GM12801 (cell line): ENCODE results near the gene NLGN3.

Experiments
- CTCF ChIP-seq: IDR thresholded peaks from one replicate; pipeline ENCODE4 v1.5.1; 2011; ENCODE audit warnings: control low read depth; ENCODE audit not compliant: insufficient read length; ENCODE audit errors: extremely low read depth

The NLGN3 gene

GRCh38 chrX:71107762-71108360, 36.8 kb upstream of the NLGN3 start:
- no peak for TF ChIP-seq CTCF

GRCh38 chrX:71109051-71109450, 35.6 kb upstream of the NLGN3 start:
- no peak for TF ChIP-seq CTCF

- TF ChIP-seq CTCF = no peak
These were observed 33.3 kb upstream of the NLGN3 start, which contains the start of gene IL2RG for GRCh38 chrX:71111141-71111843. TSS of gene IL2RG (minus strand) at chrX:71111577. CDS start at chrX:71111539, 38 bp downstream.

- TF ChIP-seq CTCF = no peak
These were observed 32.7 kb upstream of the NLGN3 start for GRCh38 chrX:71111921-71112431.

- TF ChIP-seq CTCF = no peak
These were observed 27.3 kb upstream of the NLGN3 start for GRCh38 chrX:71117358-71117757.

GRCh38 chrX:71118032-71118984, 26.3 kb upstream of the NLGN3 start, which contains the start of gene MED12:
TSS of gene MED12 (plus strand) at chrX:71118596. CDS start at chrX:71118755, 159 bp downstream.
- TF ChIP-seq CTCF = no peak
